ENCODE measurements around the gene TYW5. TPM values are rescaled to one million over a fixed set of nuclear protein-coding genes. Genes with fewer than 3 reads are reported as not detected.

Gene TYW5
- polyA plus RNA-seq, 1 donor (not counting 4 experiments of a cell fraction or from before 2014, with no cell fraction given), result 9.9 TPM

GRCh38 chr2:199991691-199992090 is 36.4 kb upstream of the TYW5 start:
- no peaks in the 10 kb centered on the region for H3K36me3 ChIP-seq (ENCODE audit: control insufficient read depth in 2 of 2, extremely low read depth in 1 of 2, insufficient read depth in 2 of 2, low read length in 2 of 2)
- H3K9me3 ChIP-seq (ENCODE audit: control insufficient read depth, low read depth, low read length), result no peaks in the 10 kb centered on the region
- no peaks in the 10 kb centered on the region for H3K79me2 ChIP-seq (ENCODE audit: control insufficient read depth, insufficient read depth, low read length)
- H3K9ac ChIP-seq (ENCODE audit: control insufficient read depth, extremely low read depth, insufficient read depth, low read length), result no peak overlapping the region
- TF ChIP-seq EZH2 (IDR thresholded peaks at IDR 0.05; ENCODE audit: low read length) (no peak), CTCF (optimal IDR thresholded peaks at IDR 0.05 in 1 of 3, IDR thresholded peaks at IDR 0.05 in 1 of 3, conservative IDR thresholded peaks at IDR 0.05 in 1 of 3; ENCODE audit: extremely low read depth in 1 of 3, insufficient read depth in 2 of 3, low read length in 3 of 3) (no peak)
- H3K27me3 ChIP-seq (ENCODE audit: control insufficient read depth, extremely low read depth, insufficient read depth, low read length), result no peaks in the 10 kb centered on the region
- no peak overlapping the region for H2AFZ ChIP-seq (ENCODE audit: control insufficient read depth, low read length)
- no peaks in the 10 kb centered on the region for H3K9me1 ChIP-seq (ENCODE audit: control insufficient read depth, extremely low read depth, insufficient read depth, low read length)
- H4K20me1 ChIP-seq (ENCODE audit: control insufficient read depth, extremely low read depth, insufficient read depth, low read length), result no peaks in the 10 kb centered on the region
- H3K4me2 ChIP-seq (ENCODE audit: control insufficient read depth, extremely low read depth, insufficient read depth, low read depth, low read length), result no peak overlapping the region
- peaks cover 4% of the 10 kb centered on the region for H3K4me1 ChIP-seq (ENCODE audit: control insufficient read depth, extremely low read depth, insufficient read depth, low read length)
- no peak overlapping the region for H3K27ac ChIP-seq (ENCODE audit: control insufficient read depth, insufficient read depth, low read length)
- DNase-seq (ENCODE audit: low read depth, low spot score), result no peak
- FAIRE-seq, result no peak
- dilution Hi-C loops (cut with MboI; ENCODE audit: extremely low pct_ligation_motif_present, low sequenced_read_pairs), result no loop called here
- H3K4me3 ChIP-seq (ENCODE audit: control insufficient read depth in 2 of 3, extremely low read depth in 1 of 3, insufficient read depth in 2 of 3, low read depth in 1 of 3, low read length in 3 of 3), result no peak overlapping the region

GRCh38 chr2:199989822-199990221 is 34.5 kb upstream of the TYW5 start:
- Histone ChIP-seq H3K9me3 (ENCODE audit: control insufficient read depth, low read depth, low read length) (no peaks in the 10 kb centered on the region), H2AFZ (ENCODE audit: control insufficient read depth, low read length) (no peak overlapping the region), H3K36me3 (ENCODE audit: control insufficient read depth in 2 of 2, extremely low read depth in 1 of 2, insufficient read depth in 2 of 2, low read length in 2 of 2) (no peaks in the 10 kb centered on the region), H3K27me3 (ENCODE audit: control insufficient read depth, extremely low read depth, insufficient read depth, low read length) (no peaks in the 10 kb centered on the region), H3K79me2 (ENCODE audit: control insufficient read depth, insufficient read depth, low read length) (no peaks in the 10 kb centered on the region), H3K4me2 (ENCODE audit: control insufficient read depth, extremely low read depth, insufficient read depth, low read depth, low read length) (no peak overlapping the region), H4K20me1 (ENCODE audit: control insufficient read depth, extremely low read depth, insufficient read depth, low read length) (no peaks in the 10 kb centered on the region), H3K4me3 (ENCODE audit: control insufficient read depth in 2 of 3, extremely low read depth in 1 of 3, insufficient read depth in 2 of 3, low read depth in 1 of 3, low read length in 3 of 3) (no peak overlapping the region), H3K4me1 (ENCODE audit: control insufficient read depth, extremely low read depth, insufficient read depth, low read length) (peaks cover 4% of the 10 kb centered on the region), H3K9ac (ENCODE audit: control insufficient read depth, extremely low read depth, insufficient read depth, low read length) (no peak overlapping the region), H3K9me1 (ENCODE audit: control insufficient read depth, extremely low read depth, insufficient read depth, low read length) (no peaks in the 10 kb centered on the region), H3K27ac (ENCODE audit: control insufficient read depth, insufficient read depth, low read length) (no peak overlapping the region)
- dilution Hi-C loops (cut with MboI; ENCODE audit: extremely low pct_ligation_motif_present, low sequenced_read_pairs), result no loop called here
- FAIRE-seq, result no peak
- DNase-seq (ENCODE audit: low read depth, low spot score), result no peak
- no peak for TF ChIP-seq CTCF (optimal IDR thresholded peaks at IDR 0.05 in 1 of 3, IDR thresholded peaks at IDR 0.05 in 1 of 3, conservative IDR thresholded peaks at IDR 0.05 in 1 of 3; ENCODE audit: extremely low read depth in 1 of 3, insufficient read depth in 2 of 3, low read length in 3 of 3)
- TF ChIP-seq EZH2 (IDR thresholded peaks at IDR 0.05; ENCODE audit: low read length), result no peak

Data from keratinocyte (primary cell).